Cardiac muscle cell (in vitro differentiated cells and primary cell): ENCODE results near the gene LRP8. TPM values are rescaled to one million over a fixed set of nuclear protein-coding genes. Genes with fewer than 3 reads are reported as not detected.

Source experiments
- DNase-seq, 2 donors: peaks; one replicate each; pipeline versions ENCODE4 v3.0.0 to v3.0.0-alpha.2; 2010 to 2017; ENCODE audit warnings: low read depth in 1 of 2, low spot score in 1 of 2
- H3K27ac ChIP-seq: fragments of 200-600 bp; sonication (generic); 2 replicates; pipeline ENCODE4 v1.5.1; 2016
- H3K27me3 ChIP-seq: fragments of 200-600 bp; sonication (generic); 2 replicates; pipeline ENCODE4 v1.6.0; 2016; ENCODE audit warnings: control low read depth
- H3K36me3 ChIP-seq: fragments of 200-600 bp; sonication (generic); 2 replicates; pipeline ENCODE4 v1.5.1; 2016; ENCODE audit warnings: control low read depth
- H3K4me1 ChIP-seq: fragments of 200-600 bp; sonication (generic); 2 replicates; pipeline ENCODE4 v1.8.1; 2017; ENCODE audit warnings: low read depth, mild to moderate bottlenecking, mixed run types
- H3K4me3 ChIP-seq: fragments of 200-600 bp; sonication (generic); 2 replicates; pipeline ENCODE4 v1.5.1; 2016; ENCODE audit warnings: mild to moderate bottlenecking
- H3K9me3 ChIP-seq: fragments of 200-600 bp; sonication (generic); 2 replicates; pipeline ENCODE4 v1.5.1; 2017; ENCODE audit warnings: low read depth, mild to moderate bottlenecking, control low read depth
- CTCF ChIP-seq: IDR thresholded peaks from 2 replicates; pipeline ENCODE4 v1.5.1; 2012; ENCODE audit warnings: low read depth, mild to moderate bottlenecking, low read length
- polyA plus RNA-seq: library from polyadenylated mRNA; unstranded; fragments of >200 nt; fragmentation: Nextera tagmentation; extraction: Ambion mirVana; gene quantifications from 2 replicates; pipeline ENCODE4 v1.2.1, GENCODE V29; 2016
- total RNA-seq: library from RNA; depleted of rRNA; stranded (reverse); fragments of >200 nt; gene quantifications from 2 replicates; pipeline ENCODE4 v1.2.3, GENCODE V29; 2016

The LRP8 gene
- total and polyA plus RNA-seq, 2 experiments from 2014 or later = 5.4 to 9.7 TPM

DNA sequence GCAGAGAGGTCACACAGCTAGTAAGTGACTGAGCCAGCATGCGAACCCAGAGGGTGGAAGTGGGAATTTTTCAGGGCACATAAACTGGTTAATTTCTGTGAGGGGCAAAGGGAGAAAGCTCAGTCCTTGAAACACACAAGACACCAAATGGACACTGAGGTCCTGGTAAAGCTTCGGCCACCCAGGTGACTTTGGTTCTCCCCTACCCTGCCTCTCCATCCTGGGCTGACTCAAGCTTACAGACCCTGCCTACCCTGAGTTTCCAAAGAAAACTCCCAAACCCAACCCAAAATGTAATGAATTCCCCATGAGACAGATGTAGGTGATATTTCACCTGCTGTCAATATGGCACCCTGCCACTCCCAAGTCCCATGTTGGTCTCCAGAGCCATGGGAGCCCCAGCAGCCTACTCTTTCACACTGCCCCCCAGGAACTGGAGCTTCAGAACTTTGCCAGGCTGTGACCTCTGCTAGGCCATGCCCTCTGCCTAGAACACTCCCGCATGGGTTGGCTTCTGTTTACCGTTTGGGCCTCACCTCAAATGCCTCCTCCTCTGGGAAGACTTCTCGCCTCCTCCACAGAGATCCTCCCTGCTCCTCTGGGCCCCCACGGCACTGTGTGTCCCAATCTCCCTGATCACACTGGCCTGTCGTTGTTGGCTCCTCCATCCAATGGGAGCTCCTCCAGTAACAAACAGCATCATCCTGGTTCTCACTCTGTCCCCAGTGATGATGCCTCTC is 3.7 kb upstream of the LRP8 start:
- TF ChIP-seq CTCF = no peak
- H3K27me3 ChIP-seq = peaks cover 5% of the 10 kb centered on the region
- H3K36me3 ChIP-seq = no peaks in the 10 kb centered on the region
- no peaks in the 10 kb centered on the region for H3K9me3 ChIP-seq
- DNase-seq = no peak
- peaks cover 7% of the 10 kb centered on the region for H3K4me1 ChIP-seq
- no peak overlapping the region for H3K27ac ChIP-seq
- H3K4me3 ChIP-seq = no peak overlapping the region

DNA sequence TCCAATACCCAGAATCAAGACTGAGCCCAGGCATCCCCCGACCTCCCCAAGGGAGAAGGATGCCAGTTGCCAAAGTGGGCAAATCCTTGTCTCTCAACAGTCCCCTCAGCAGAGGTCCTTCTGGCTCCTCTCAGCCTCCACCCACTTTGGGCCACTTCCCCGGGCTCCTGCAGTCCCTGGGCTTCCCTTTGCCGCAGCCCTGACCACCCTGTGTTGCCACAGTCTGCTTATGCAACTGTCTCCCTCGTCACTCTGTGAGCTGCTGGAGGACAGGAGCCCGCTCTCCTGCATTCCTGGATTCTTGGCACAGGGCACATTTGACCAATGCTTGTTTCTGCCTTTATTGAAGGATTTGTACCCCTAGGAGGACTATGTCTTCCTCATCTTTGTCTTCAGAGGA is 2.9 kb upstream of the LRP8 start:
- DNase-seq = no peak
- Histone ChIP-seq H3K4me1 (peaks cover 7% of the 10 kb centered on the region), H3K4me3 (no peak overlapping the region), H3K36me3 (no peaks in the 10 kb centered on the region), H3K9me3 (no peaks in the 10 kb centered on the region), H3K27ac (no peak overlapping the region), H3K27me3 (no peaks in the 10 kb centered on the region)
- no peak for TF ChIP-seq CTCF

DNA sequence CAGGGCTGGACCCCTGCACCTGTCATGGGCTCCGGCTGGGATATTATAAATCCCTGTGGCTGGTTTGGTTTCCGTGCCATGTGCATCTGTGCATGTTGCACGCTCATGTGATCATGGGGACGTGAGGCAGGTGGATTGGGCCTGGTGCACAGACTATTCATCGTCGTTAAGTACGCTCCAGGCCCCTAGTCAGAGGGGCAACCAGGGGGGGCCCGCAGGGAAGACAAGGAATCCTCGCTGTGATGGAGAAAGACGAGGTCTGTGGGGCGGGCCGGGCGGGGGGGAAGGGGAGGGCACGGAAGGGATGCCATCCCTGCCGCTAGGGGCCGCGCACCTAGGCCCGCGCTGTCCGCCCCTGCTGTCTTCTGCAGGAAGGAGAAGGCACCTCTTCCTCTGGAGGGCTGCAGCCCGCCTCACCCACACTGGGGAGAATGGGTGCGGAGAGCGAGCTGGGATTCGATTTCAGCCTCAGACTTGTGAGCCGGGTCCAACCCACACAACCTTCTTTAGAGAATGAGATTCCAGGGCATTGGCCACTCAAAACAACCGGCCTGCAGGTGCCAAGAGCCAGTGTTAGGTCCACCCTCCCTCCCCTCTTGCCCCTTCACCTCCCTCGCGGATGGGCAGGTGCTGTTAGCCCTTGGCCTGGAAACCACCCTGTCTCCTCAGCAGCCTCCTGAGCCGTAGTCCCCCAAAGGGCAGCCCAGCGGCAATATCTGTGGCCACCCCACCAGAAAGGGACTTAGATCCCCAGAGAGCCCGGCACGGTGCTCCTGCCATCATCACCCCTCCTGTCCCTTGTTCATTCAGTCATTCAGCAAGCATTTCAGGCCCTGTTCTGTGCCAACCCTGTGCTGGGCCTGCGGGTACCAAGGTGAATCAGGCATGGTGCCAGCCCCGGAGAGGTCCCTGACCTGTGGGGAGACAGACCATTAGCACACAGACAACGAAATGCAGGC is 950 bp upstream of the LRP8 start:
- Histone ChIP-seq H3K27me3 (no peaks in the 10 kb centered on the region), H3K36me3 (no peaks in the 10 kb centered on the region), H3K9me3 (no peaks in the 10 kb centered on the region), H3K4me3 (peak overlapping the region; percentile 31), H3K27ac (no peak overlapping the region), H3K4me1 (peaks cover 7% of the 10 kb centered on the region)
- TF ChIP-seq CTCF = no peak
- no peak for DNase-seq

GRCh38 chr1:53327182-53327913 is 522 bp downstream of the LRP8 start:
- TF ChIP-seq CTCF = no peak
- peak; percentile 31 to 63 for DNase-seq
- H3K27ac ChIP-seq = no peak overlapping the region

DNA sequence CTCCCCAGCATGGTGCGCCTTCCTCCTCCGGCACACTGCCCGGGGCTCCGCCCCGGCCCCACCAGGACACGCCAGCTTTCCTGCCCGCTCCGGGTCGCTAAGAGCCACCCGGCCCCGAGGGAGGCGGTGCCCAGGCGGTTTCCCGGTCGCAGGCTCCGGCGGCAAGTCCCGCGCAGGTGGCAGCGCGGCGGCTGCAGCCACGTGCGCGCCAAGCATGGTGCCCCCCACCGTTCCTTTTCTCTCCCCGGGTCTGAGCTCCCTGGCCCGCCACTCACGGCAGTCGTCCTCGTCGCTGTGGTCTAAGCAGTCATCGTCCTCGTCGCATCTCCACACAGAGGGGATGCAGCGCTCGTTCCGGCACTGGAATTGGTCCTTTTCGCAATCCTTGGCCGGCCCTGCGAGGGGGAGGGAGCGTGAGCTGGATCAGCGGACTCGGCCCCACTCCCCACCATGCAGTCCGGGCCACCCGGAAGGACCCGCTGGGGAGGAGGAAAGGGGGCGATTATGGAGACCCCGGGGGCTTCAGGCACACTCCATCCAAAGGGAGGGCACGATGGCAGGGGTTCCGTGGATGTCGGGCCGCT is 1.2 kb downstream of the LRP8 start:
- no peak for TF ChIP-seq CTCF
- H3K4me3 ChIP-seq = peak overlapping the region; percentile 75
- peak in 1 of 2 donors; percentile 53 for DNase-seq
- no peaks in the 10 kb centered on the region for H3K9me3 ChIP-seq
- H3K4me1 ChIP-seq = peaks cover 7% of the 10 kb centered on the region
- no peak overlapping the region for H3K27ac ChIP-seq
- no peaks in the 10 kb centered on the region for H3K36me3 ChIP-seq
- no peaks in the 10 kb centered on the region for H3K27me3 ChIP-seq

More at GRCh38 chr1:53327182-53327913, 522 bp downstream of the LRP8 start:
- Histone ChIP-seq H3K4me3 (peak overlapping the region; percentile 75), H3K9me3 (no peaks in the 10 kb centered on the region), H3K4me1 (peaks cover 7% of the 10 kb centered on the region), H3K36me3 (no peaks in the 10 kb centered on the region), H3K27me3 (no peaks in the 10 kb centered on the region)
